HCT116 (cell line): Measurements from ENCODE around the gene NRBF2. TPM values are rescaled to one million over a fixed set of nuclear protein-coding genes. Genes with fewer than 3 reads are reported as not detected.

Experiments used
- ATAC-seq: fragments of 200-7000 bp; cut with Tn5 transposase; 2 replicates; pipeline ENCODE4 v1.9.1; 2020; ENCODE audit warnings: mild to moderate bottlenecking, moderate library complexity
- BruUV-seq: library from RNA; stranded (reverse); fragments of 400-500 nt; replicated peaks from 2 replicates; lab custom pipeline; 2021; lab: Mats Ljungman, UMichigan
- CTCF ChIA-PET: fragments of 300-600 bp; sonication (Branson Sonifier 250); formaldehyde crosslinking; loops from one replicate; lab custom pipeline; 2021; ENCODE audit warnings: antibody characterized with exemption; lab: Charles Lee
- POLR2A ChIA-PET: fragments of 300-600, 350-600 bp; sonication (Branson Sonifier 250); formaldehyde crosslinking; loops from one replicate; lab custom pipeline; 2021; ENCODE audit warnings: antibody characterized with exemption; lab: Charles Lee
- RAD21 ChIA-PET, 2 experiments: fragments of 300-600 bp; sonication (Branson Sonifier 250); formaldehyde crosslinking; loops; one replicate each; lab custom pipeline; 2023; ENCODE audit warnings: low total read pairs in 2 of 2; ENCODE audit not compliant: uncharacterized antibody in 2 of 2, unreplicated experiment in 2 of 2, low non-redundant PET in 1 of 2; lab: Charles Lee
- DNase-seq: peaks from one replicate; pipeline ENCODE4 v3.0.0-alpha.2; 2010; ENCODE audit warnings: low read depth, low spot score
- H2AFZ ChIP-seq: fragments of 200-600 bp; shearing (Covaris generic), sonication (generic); 2 replicates; pipeline ENCODE4 v1.6.1; 2017; ENCODE audit warnings: low read depth, mixed run types, mixed read lengths, antibody characterized with exemption, low read length; ENCODE audit not compliant: poor library complexity, severe bottlenecking
- H3K27ac ChIP-seq: 2 replicates; pipeline ENCODE4 v1.5.1; 2012; ENCODE audit warnings: low read depth, low read length
- H3K27me3 ChIP-seq: fragments of 200-600 bp; sonication (generic); 2 replicates; pipeline ENCODE4 v1.6.1; 2016; ENCODE audit warnings: mixed run types, low read length, mixed read lengths; ENCODE audit not compliant: insufficient read depth
- H3K36me3 ChIP-seq, 2 experiments: fragments of 200-500 bp in 1 of 2; fragments of 200-600 bp in 1 of 2; sonication (Bioruptor generic) in 1 of 2; sonication (generic) in 1 of 2; 2 replicates each; pipeline versions ENCODE4 v1.5.1 to v1.6.1; 2014 to 2016; ENCODE audit warnings: low read length in 2 of 2, inconsistent platforms in 1 of 2, mixed read lengths in 1 of 2, mixed run types in 1 of 2; ENCODE audit not compliant: insufficient read depth in 2 of 2, control insufficient read depth in 1 of 2
- H3K4me1 ChIP-seq, 2 experiments: fragments of 200-600 bp in 1 of 2; sonication (generic) in 1 of 2; 2 replicates each; pipeline versions ENCODE4 v1.5.1 to v1.6.1; 2012 to 2017; ENCODE audit warnings: low read length in 2 of 2, inconsistent platforms in 1 of 2, mild to moderate bottlenecking in 1 of 2, mixed read lengths in 1 of 2, mixed run types in 1 of 2, moderate library complexity in 1 of 2; ENCODE audit not compliant: insufficient read depth in 2 of 2, control insufficient read depth in 1 of 2
- H3K4me2 ChIP-seq: fragments of 200-600 bp; sonication (generic); 2 replicates; pipeline ENCODE4 v1.6.1; 2017; ENCODE audit warnings: mixed run types, low read length, mixed read lengths
- H3K4me3 ChIP-seq, 2 experiments: fragments of 200-600 bp in 1 of 2; sonication (generic) in 1 of 2; replicated peaks in 1 of 2; 2 replicates each; pipeline ENCODE4 v1.5.1; 2011 to 2016; ENCODE audit warnings: low read length in 2 of 2, control low read depth in 1 of 2, low read depth in 1 of 2, mild to moderate bottlenecking in 1 of 2, mixed read lengths in 1 of 2, mixed run types in 1 of 2
- H3K79me2 ChIP-seq: fragments of 200-600 bp; sonication (generic); 2 replicates; pipeline ENCODE4 v1.6.1; 2017; ENCODE audit warnings: mild to moderate bottlenecking, mixed run types, low read length, moderate library complexity, mixed read lengths; ENCODE audit not compliant: insufficient read depth
- H3K9ac ChIP-seq: fragments of 200-600 bp; sonication (generic); 2 replicates; pipeline ENCODE4 v1.6.1; 2016; ENCODE audit warnings: low read length, mixed read lengths
- H3K9me2 ChIP-seq: fragments of 200-600 bp; sonication (generic), shearing (Covaris generic); 2 replicates; pipeline ENCODE4 v1.6.1; 2017; ENCODE audit warnings: mixed run types, mild to moderate bottlenecking, moderate library complexity; ENCODE audit not compliant: insufficient read depth
- H3K9me3 ChIP-seq, 2 experiments: fragments of 200-500 bp in 1 of 2; fragments of 200-600 bp in 1 of 2; sonication (Bioruptor generic) in 1 of 2; sonication (generic) in 1 of 2; 2 replicates each; pipeline ENCODE4 v1.6.1; 2014 to 2017; ENCODE audit warnings: low read length in 2 of 2, mixed read lengths in 2 of 2, inconsistent platforms in 1 of 2, low read depth in 1 of 2, mild to moderate bottlenecking in 1 of 2, mixed run types in 1 of 2, moderate library complexity in 1 of 2; ENCODE audit not compliant: control insufficient read depth in 1 of 2, insufficient read depth in 1 of 2
- H4K20me1 ChIP-seq: fragments of 200-600 bp; sonication (generic), shearing (Covaris generic); 2 replicates; pipeline ENCODE4 v1.6.1; 2017; ENCODE audit warnings: mixed run types, mild to moderate bottlenecking, moderate library complexity; ENCODE audit not compliant: insufficient read depth
- EZH2phosphoT487 ChIP-seq: fragments of 200-600 bp; IDR thresholded peaks from 2 replicates; pipeline ENCODE4 v1.6.1; 2018; ENCODE audit warnings: antibody characterized with exemption, borderline replicate concordance
- RAD21 ChIP-seq: IDR thresholded peaks from 2 replicates; pipeline ENCODE4 v1.6.1; 2012; ENCODE audit warnings: low read depth, mild to moderate bottlenecking
- SIN3A ChIP-seq: IDR thresholded peaks from 2 replicates; pipeline ENCODE4 v1.6.1; 2012; ENCODE audit warnings: low read depth
- ZBTB33 ChIP-seq: IDR thresholded peaks from 2 replicates; pipeline ENCODE4 v1.6.1; 2011; ENCODE audit warnings: mild to moderate bottlenecking, low read length, moderate library complexity; ENCODE audit not compliant: insufficient replicate concordance; ENCODE audit errors: extremely low read depth
- ZNF274 ChIP-seq: fragments of 200-500 bp; sonication (Bioruptor generic); IDR thresholded peaks from 2 replicates; pipeline ENCODE4 v1.6.1; 2014; ENCODE audit warnings: mild to moderate bottlenecking, low read depth, low read length, inconsistent platforms
- intact Hi-C: fragments of 100-400 bp; cut with micrococcal nuclease; formaldehyde crosslinking; loops from 2 replicates; pipeline ENCODE4 v1.10.0; 2022
- total RNA-seq: library from RNA; stranded (reverse); gene quantifications from one replicate; pipeline ENCODE4 v1.2.1, GENCODE V29; 2021; ENCODE audit not compliant: unreplicated experiment
- TF ChIP-seq, protein P1 (sequence below), 3 experiments: fragments of 200-600 bp in 1 of 3; sonication (generic) in 1 of 3; IDR thresholded peaks in 2 of 3; conservative IDR thresholded peaks in 1 of 3; 2 replicates each; pipeline ENCODE4 v1.5.1; 2012 to 2017; ENCODE audit warnings: low read depth in 2 of 3, low read length in 2 of 3, antibody characterized with exemption in 1 of 3, borderline replicate concordance in 1 of 3, control low read depth in 1 of 3, mild to moderate bottlenecking in 1 of 3, mixed read lengths in 1 of 3, mixed run types in 1 of 3, moderate library complexity in 1 of 3; ENCODE audit not compliant: insufficient read depth in 1 of 3

Gene NRBF2
- total RNA-seq, 1 experiment from 2014 or later: 20.2 TPM

DNA sequence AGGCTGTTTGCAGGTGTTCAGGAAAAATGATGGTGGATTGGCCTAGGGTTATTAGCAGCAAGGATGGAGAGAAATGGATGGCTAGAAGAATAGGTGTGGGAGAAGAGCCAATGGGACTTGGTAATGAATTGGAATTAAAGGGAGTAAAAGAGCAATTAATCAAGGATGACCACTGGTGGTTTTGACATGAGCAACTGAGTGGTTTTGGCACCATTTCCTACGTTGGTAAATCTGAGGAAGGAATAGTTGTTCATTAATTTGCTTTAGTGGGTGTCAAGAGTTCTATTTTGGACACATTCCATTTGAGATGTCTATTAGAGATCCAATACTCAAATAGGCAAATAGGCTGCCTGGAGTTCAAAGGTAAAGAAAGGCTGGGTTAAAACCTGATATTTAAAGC is 38.2 kb upstream of the NRBF2 start:
- ATAC-seq: no peak
- DNase-seq: no peak
- Histone ChIP-seq H3K4me2 (no peak overlapping the region), H3K9me3 (no peaks in the 10 kb centered on the region), H3K36me3 (no peaks in the 10 kb centered on the region), H3K9me2 (no peaks in the 10 kb centered on the region), H3K27ac (no peak overlapping the region), H4K20me1 (no peaks in the 10 kb centered on the region), H2AFZ (no peak overlapping the region), H3K4me3 (no peak overlapping the region), H3K9ac (no peak overlapping the region), H3K4me1 (no peaks in the 10 kb centered on the region), H3K27me3 (no peaks in the 10 kb centered on the region), H3K79me2 (no peaks in the 10 kb centered on the region)
- BruUV-seq: no TSS peak
- TF ChIP-seq, protein P1, sequence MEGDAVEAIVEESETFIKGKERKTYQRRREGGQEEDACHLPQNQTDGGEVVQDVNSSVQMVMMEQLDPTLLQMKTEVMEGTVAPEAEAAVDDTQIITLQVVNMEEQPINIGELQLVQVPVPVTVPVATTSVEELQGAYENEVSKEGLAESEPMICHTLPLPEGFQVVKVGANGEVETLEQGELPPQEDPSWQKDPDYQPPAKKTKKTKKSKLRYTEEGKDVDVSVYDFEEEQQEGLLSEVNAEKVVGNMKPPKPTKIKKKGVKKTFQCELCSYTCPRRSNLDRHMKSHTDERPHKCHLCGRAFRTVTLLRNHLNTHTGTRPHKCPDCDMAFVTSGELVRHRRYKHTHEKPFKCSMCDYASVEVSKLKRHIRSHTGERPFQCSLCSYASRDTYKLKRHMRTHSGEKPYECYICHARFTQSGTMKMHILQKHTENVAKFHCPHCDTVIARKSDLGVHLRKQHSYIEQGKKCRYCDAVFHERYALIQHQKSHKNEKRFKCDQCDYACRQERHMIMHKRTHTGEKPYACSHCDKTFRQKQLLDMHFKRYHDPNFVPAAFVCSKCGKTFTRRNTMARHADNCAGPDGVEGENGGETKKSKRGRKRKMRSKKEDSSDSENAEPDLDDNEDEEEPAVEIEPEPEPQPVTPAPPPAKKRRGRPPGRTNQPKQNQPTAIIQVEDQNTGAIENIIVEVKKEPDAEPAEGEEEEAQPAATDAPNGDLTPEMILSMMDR (IDR thresholded peaks at IDR 0.05 in 2 of 3, conservative IDR thresholded peaks at IDR 0.05 in 1 of 3; ENCODE audit: borderline replicate concordance in 1 of 3, insufficient read depth in 1 of 3, low read depth in 2 of 3, low read length in 2 of 3): no peak
- TF ChIP-seq SIN3A (no peak), ZNF274 (no peak), EZH2phosphoT487 (no peak), ZBTB33 (no peak), RAD21 (no peak)
- RAD21 ChIA-PET: no interaction called here
- POLR2A ChIA-PET: no interaction called here
- CTCF ChIA-PET: no interaction called here
- intact Hi-C loops: no loop called here
